Peyer's patch (tissue), 4 donors: ENCODE data around the gene PLAA.

Experiments used
- CTCF ChIP-seq, 6 experiments: fragments of 450-650 bp in 4 of 6; fragments of 200-600 bp in 2 of 6; sonication (generic) in 1 of 6; IDR thresholded peaks; one replicate each; pipeline ENCODE4 v1.5.1; 2017 to 2019; ENCODE audit warnings: antibody characterized with exemption in 6 of 6, mild to moderate bottlenecking in 3 of 6, moderate library complexity in 1 of 6
- POLR2A ChIP-seq, 2 donors: fragments of 450-650 bp; IDR thresholded peaks; one replicate each; pipeline ENCODE4 v1.5.1; 2017; ENCODE audit warnings: antibody characterized with exemption in 2 of 2, mild to moderate bottlenecking in 2 of 2, moderate library complexity in 2 of 2

DNA sequence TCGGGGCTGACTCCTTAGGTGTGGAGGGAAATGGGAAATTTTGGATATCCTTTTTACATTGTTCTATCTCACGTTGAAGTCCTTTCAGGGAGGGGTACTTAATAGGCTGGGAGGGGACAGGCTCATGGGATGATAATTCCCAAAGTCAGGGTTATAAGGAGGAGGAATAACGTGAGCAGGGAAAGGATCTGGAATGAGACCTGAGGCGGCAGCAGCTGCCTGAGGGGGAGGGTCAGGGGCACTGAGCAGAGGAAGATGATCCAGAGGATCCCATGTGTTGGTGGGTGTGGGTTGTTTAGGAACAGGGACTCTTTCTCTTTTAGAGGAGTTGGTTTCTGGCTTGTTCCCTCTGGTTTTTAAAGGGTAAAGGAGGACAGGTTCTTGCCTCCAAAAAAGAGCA lies 27.9 kb upstream of the PLAA start:
- TF ChIP-seq CTCF (IDR thresholded peaks at IDR 0.05), result no peak
- no peak for TF ChIP-seq POLR2A (IDR thresholded peaks at IDR 0.05)
